Daoy (cell line): ENCODE results near the gene PLXNA1. TPM values are rescaled to one million over a fixed set of nuclear protein-coding genes. Genes with fewer than 3 reads are reported as not detected.

Experiments used
- DNase-seq: peaks from one replicate; pipeline ENCODE4 v3.0.0-alpha.2; 2015; ENCODE audit warnings: low read depth
- total RNA-seq: library from RNA; depleted of rRNA; stranded (reverse); fragments of >200 nt; shearing (Covaris generic); gene quantifications from 2 replicates; pipeline ENCODE4 v1.2.3, GENCODE V29; 2014

The PLXNA1 gene
- total RNA-seq, 1 experiment from 2014 or later = 28.4 TPM

DNA sequence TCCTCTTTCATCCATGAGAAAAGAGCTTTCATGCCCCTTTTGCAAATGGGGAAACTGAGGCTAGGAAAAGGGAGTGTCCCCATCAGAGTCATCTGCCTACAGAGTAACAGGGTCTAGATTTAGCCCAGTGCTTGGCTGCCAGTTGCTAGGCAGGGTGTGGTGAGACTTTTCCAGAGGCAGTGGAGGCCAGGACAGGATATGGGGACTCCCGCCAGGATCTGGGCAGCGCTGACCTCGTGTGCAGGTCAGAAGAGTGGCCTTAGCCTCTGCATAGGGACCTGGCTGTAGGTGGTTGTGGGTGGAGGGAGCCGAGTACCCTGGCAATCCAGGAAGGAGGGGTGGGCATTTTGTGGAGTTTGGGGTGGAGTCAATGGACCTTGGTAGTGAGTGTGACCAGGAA, 4.2 kb downstream of the PLXNA1 start:
- DNase-seq = no peak

DNA sequence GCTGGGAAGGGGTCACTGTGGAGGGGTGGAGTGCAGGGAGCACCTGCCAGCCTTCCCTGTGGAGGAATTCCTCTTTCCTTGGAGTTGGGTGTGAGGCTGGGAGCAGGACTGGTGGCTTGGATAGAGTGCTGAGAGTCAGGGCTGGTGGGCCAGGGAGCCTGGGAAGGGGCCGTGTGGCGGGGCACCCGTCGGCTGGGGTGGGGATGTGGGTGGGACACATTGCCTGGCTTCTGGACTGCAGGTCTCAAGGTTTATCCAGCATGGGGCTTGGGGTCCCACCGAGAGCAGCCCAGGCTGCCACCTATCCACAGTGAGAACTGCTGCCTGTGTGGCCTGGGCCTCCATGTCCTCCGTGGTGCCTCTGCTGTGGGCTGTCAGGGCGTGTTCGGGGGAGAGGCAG, 4.7 kb downstream of the PLXNA1 start:
- DNase-seq = no peak

DNA sequence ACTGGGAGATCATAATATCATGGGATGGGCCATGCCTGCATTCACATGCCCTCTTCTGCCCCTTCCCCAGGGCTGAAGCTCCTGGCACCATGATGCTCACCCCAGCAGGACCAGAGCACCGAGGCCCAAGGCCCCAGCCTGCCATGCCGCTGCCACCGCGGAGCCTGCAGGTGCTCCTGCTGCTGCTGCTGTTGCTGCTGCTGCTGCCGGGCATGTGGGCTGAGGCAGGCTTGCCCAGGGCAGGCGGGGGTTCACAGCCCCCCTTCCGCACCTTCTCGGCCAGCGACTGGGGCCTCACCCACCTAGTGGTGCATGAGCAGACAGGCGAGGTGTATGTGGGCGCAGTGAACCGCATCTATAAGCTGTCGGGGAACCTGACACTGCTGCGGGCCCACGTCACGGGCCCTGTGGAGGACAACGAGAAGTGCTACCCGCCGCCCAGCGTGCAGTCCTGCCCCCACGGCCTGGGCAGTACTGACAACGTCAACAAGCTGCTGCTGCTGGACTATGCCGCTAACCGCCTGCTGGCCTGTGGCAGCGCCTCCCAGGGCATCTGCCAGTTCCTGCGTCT, 5.6 kb downstream of the PLXNA1 start:
- no peak for DNase-seq

DNA sequence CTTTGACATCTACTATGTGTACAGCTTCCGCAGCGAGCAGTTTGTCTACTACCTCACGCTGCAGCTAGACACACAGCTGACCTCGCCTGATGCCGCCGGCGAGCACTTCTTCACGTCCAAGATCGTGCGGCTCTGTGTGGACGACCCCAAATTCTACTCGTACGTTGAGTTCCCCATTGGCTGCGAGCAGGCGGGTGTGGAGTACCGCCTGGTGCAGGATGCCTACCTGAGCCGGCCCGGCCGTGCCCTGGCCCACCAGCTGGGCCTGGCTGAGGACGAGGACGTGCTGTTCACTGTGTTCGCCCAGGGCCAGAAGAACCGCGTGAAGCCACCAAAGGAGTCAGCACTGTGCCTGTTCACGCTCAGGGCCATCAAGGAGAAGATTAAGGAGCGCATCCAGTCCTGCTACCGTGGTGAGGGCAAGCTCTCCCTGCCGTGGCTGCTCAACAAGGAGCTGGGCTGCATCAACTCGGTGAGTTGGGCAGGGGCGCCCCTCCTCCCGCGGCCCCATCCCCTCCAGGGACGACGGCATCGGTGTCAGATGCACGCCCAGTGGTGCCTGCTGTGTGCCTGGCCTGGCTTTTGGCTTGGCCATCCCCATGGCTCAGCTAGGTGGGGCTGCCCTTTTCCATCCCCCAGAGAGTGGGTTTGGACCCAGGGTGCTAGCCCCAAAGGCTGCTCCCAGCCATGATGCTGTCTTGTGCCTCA, 6.6 kb downstream of the PLXNA1 start:
- no peak for DNase-seq

GRCh38 chr3:126990024-126990700, 7.2 kb downstream of the PLXNA1 start:
- no peak for DNase-seq

DNA sequence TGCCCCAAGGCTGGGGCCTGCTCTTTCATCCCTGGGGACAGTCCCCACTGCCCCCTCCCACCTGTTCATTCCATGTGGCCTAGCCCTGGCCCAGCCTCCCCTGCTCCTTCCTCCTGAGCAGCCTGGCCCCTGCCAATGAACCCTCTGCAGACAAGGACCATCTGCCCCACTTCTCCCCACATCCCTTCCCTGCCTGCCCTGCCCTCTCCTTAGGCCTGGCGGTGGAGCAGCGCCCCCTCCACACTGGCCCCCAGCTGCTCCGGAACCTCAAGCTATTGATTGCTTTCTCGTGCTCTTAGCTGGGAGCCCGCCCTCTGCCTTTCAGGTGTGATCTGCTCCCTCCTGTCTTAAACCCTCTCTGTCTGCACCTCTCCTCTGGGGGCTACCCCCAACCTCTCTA, 8.0 kb downstream of the PLXNA1 start:
- no peak for DNase-seq

DNA sequence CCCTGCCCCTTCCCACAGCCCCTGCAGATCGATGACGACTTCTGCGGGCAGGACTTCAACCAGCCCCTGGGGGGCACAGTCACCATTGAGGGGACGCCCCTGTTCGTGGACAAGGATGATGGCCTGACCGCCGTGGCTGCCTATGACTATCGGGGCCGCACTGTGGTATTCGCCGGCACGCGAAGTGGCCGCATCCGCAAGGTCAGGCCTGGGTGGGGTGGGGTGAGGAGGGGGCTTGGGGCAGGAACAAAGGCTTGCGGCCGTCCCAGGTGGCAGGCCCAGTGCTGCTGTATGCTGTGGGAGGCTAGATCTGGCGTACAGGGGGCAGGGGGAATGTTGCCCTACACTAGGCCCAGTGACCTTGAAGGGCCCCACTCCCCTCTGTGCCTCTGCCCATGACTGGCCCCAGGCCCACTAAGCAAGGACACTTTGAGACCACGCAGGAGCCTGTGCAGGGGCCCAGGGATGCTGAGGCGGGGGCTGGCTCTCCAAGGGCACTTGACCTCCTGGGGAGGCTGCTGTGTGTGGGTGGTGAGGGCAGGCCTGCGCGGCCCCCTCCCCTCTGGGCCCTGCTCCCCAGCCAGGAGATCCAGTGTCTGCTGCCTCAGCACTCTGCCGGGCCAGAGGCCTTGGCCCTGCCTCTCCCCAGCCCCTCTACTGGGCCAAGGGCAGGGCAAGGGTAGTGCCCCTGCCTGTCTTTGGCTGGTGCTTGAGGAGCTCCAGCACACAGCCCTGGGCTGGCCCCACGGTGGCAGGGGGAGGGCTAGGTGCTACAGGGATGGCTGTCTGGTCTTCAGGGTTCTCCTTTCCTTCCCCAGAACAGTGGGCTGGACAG, 8.7 kb downstream of the PLXNA1 start:
- no peak for DNase-seq

DNA sequence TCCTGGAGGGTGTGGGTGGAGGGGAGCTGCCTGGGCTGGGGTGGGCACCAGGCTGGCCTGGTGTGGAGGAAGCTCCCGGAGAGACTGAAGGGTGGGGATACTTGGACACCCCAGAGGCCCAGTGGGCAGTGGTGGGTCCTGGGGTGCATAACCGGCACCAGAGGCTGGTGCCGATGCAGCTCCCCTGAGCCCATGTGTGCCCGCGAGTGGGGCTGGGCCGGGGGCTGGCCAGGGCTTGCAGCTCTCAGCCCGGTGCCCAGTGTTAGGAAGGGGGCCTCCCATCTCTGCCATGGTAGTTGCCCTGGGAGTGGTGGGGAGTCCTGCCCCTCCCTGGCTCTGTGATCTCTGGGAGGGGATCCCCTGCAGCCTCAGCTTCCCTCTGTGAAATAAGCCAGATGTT, 9.3 kb downstream of the PLXNA1 start:
- no peak for DNase-seq

DNA sequence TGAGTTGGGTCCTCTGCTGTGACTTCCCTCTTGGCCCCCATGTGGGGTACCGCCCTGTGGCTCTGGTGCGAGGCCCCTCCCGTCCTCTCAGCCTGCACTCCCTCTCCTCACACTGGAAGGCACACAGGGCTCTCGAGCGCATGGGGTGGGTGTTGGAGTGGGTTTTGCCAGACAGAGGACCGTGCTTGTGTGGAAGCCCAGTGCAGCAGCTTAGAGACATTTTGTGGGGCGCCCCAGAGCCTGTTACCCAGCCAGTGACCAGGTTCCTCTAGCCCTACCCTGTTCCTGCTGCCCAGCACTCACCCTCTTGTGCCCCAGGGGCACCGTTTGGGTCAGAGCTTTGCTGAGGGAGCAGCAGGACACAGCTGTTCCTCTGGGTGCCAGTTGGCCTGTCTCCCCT, 9.9 kb downstream of the PLXNA1 start:
- no peak for DNase-seq

- DNase-seq = no peak
Measured at GRCh38 chr3:126993436-126993835, 10.5 kb downstream of the PLXNA1 start.

- DNase-seq = no peak
Measured at GRCh38 chr3:126994661-126995245, 11.8 kb downstream of the PLXNA1 start.

DNA sequence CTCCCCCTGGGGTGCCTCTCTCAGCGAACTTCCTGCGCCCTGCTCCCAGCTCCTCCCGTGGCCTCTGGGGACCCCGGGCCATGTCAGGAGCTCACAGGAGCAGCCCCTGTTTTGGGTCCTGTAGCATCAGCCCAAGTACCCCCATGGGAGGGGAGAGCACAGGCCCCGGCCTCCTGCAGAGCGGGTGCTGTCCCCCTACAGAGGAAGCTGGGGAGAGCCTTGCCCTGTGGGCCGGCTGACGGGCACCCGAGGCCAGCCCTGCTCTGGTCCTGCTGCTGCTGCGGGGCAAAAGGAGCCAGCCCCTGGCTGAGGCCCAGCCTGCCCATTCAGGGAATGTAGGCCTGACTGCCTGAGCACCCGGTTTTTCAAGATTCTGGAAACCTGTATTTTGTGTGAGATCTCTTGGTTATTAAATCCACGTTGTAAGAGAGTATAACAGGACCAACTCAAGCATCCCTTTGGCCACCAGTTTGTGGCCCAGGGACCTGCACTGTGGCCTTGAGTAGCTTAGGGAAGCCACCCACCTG, 12.4 kb downstream of the PLXNA1 start:
- no peak for DNase-seq

DNA sequence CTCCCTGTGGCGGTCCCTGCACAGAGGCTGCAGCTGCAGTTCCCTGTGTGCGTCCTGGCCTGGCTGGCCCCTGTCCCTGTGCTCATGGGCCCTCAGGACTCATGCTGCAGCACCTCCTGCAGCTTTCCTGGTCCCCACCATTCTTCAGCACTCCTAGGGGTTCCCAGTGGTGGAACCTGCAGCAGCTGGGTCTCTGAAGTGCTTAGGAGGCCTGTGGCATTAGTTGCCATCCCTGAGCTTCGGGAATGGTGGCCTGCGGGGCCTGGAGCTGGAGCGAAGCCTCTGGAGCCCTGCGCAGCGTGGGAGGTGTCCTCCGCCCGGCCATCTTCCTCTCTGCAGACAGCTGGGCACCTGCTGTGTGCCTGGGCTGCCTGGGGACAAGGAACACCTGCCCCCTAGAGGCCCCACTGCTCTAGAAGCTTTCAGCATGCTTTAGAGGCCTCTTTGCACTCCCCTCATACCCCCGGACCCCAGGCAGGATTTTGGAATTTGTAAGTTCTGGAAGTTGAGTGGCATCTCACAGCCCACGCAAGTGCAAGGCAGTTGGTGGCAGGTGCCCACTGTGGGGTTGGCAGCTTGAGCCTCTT, 13.1 kb downstream of the PLXNA1 start:
- no peak for DNase-seq

- peak; percentile 83 for DNase-seq
Measured at GRCh38 chr3:126996905-126997304, 14.0 kb downstream of the PLXNA1 start.

GRCh38 chr3:126997455-126998038, 14.6 kb downstream of the PLXNA1 start:
- DNase-seq = no peak

- DNase-seq = no peak
Measured at GRCh38 chr3:126998320-126998719, 15.4 kb downstream of the PLXNA1 start.

GRCh38 chr3:126998728-126999127, 15.8 kb downstream of the PLXNA1 start:
- no peak for DNase-seq

DNA sequence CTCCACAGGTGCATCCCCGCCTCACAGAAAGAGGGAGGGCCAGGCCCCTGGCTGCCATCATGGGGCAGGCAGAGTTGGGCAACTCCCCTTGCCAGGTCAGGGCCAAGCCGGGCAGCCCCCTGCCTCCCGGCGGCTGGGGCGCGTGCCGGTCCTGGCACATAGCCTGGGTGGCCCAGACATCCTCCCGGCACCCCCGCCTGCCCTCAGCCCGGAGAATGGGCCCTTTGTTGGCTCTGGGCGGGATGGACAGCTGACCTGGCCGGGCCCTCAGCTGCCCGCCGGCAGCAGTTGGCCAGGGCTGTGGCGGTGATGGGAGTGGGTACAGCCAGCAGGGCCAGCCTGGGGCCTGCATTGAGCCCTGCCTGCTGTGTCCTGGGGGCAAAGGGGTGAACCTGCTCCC, 16.5 kb downstream of the PLXNA1 start:
- no peak for DNase-seq

DNA sequence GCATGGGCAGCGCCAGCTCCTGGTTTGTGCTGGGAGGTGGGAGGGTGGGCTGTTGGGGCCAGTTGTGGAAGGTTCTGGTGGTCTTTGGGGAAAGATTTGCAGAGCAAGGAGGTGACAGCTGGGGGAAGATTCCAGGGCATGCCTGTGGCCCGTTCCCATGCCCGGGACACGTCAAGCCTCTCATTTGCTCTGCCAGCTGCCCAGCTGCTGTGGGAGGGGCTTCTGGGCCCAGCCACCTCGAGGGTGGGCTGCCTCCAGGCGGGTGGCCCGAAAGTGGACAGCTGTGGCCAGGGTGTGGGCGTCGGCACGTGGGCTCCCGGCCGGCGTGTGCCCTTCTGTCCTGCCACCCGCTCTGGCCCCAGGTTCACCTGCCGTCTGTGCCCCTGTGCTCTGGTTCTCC, 17.2 kb downstream of the PLXNA1 start:
- DNase-seq = no peak

DNA sequence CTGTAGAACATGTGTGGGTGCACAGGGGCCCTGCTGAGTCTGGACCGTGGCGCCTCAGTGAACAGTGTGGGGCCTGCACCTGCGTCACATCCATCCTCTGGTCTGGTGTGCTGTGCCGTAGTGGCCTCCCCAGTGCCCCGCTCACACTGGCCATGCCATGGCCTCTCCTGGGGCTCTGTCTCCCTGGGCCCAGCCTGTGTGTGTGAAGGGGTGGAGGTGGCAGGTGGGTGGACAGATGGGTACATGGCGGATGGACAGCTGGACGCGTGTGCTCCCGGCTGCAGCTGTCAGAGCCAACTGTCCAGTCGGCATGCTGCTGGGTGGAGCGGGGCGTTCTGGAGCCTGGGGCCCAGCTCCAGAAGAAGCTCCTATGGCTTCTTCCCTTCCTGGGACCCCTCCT, 17.8 kb downstream of the PLXNA1 start:
- no peak for DNase-seq
